ENCODE measurements around the gene MYOCD.
"Not testable (repeated sequence)": the region's sequence is repeated elsewhere in the genome, so short reads cannot be mapped to it uniquely, and the experiment has no call there.

MYOCD gene

GRCh38 chr17:12665263-12666210 is at the start of gene MYOCD:
Gene MYOCD, plus strand, starts transcription at chr17:12665890. Its CDS starts 299 bp downstream, at chr17:12666189.
- peak; percentile 94 for DNase-seq (ENCODE audit: low spot score)

- DNase-seq (ENCODE audit: low spot score) = no peak
These were observed 49.5 kb upstream of the MYOCD start for GRCh38 chr17:12616161-12616560.

- DNase-seq (ENCODE audit: low spot score) = no peak
These were observed 47.1 kb upstream of the MYOCD start for GRCh38 chr17:12618557-12618956.

GRCh38 chr17:12619459-12620199 is 46.1 kb upstream of the MYOCD start:
- DNase-seq (ENCODE audit: low spot score) = no peak

- DNase-seq (ENCODE audit: low spot score) = no peak
These were observed 45.4 kb upstream of the MYOCD start for GRCh38 chr17:12620200-12620720.

- DNase-seq (ENCODE audit: low spot score) = no peak
These were observed 43.0 kb upstream of the MYOCD start for GRCh38 chr17:12622726-12623125.

- no peak for DNase-seq (ENCODE audit: low spot score)
These were observed 42.4 kb upstream of the MYOCD start for GRCh38 chr17:12623220-12623848.

GRCh38 chr17:12624211-12624610 is 41.5 kb upstream of the MYOCD start:
- DNase-seq (ENCODE audit: low spot score) = no peak

GRCh38 chr17:12625092-12625491 is 40.6 kb upstream of the MYOCD start:
- DNase-seq (ENCODE audit: low spot score) = no peak

GRCh38 chr17:12627177-12627629 is 38.5 kb upstream of the MYOCD start:
- DNase-seq (ENCODE audit: low spot score) = no peak

- no peak for DNase-seq (ENCODE audit: low spot score)
These were observed 37.8 kb upstream of the MYOCD start for GRCh38 chr17:12627781-12628451.

GRCh38 chr17:12631076-12631475 is 34.6 kb upstream of the MYOCD start:
- no peak for DNase-seq (ENCODE audit: low spot score)

GRCh38 chr17:12632785-12633184 is 32.9 kb upstream of the MYOCD start:
- DNase-seq (ENCODE audit: low spot score) = no peak

- no peak for DNase-seq (ENCODE audit: low spot score)
These were observed 30.8 kb upstream of the MYOCD start for GRCh38 chr17:12634789-12635414.

- not testable (repeated sequence) for DNase-seq (ENCODE audit: low spot score)
These were observed 29.7 kb upstream of the MYOCD start for GRCh38 chr17:12635996-12636395.

- no peak for DNase-seq (ENCODE audit: low spot score)
These were observed 28.7 kb upstream of the MYOCD start for GRCh38 chr17:12637015-12637414.

GRCh38 chr17:12637745-12638651 is 27.7 kb upstream of the MYOCD start:
- no peak for DNase-seq (ENCODE audit: low spot score)

- no peak for DNase-seq (ENCODE audit: low spot score)
These were observed 25.3 kb upstream of the MYOCD start for GRCh38 chr17:12640364-12640763.

- no peak for DNase-seq (ENCODE audit: low spot score)
These were observed 24.6 kb upstream of the MYOCD start for GRCh38 chr17:12641084-12641483.

- no peak for DNase-seq (ENCODE audit: low spot score)
These were observed 23.7 kb upstream of the MYOCD start for GRCh38 chr17:12642034-12642433.
